Hepatocyte (in vitro differentiated cells): Measurements from ENCODE around the gene SNED1. TPM values are rescaled to one million over a fixed set of nuclear protein-coding genes. Genes with fewer than 3 reads are reported as not detected.

Experiments used
- DNase-seq: peaks from one replicate; pipeline ENCODE4 v3.0.0-alpha.2; 2016; ENCODE audit warnings: low spot score
- H2AFZ ChIP-seq: fragments of 200-600 bp; sonication (generic); 2 replicates; pipeline ENCODE4 v1.6.0; 2016; ENCODE audit warnings: antibody characterized with exemption, mild to moderate bottlenecking
- H3K27ac ChIP-seq: fragments of 200-600 bp; sonication (generic); 2 replicates; pipeline ENCODE4 v1.5.1; 2016; ENCODE audit warnings: mild to moderate bottlenecking
- H3K27me3 ChIP-seq: fragments of 200-600 bp; sonication (generic); 2 replicates; pipeline ENCODE4 v1.6.1; 2016
- H3K36me3 ChIP-seq: fragments of 200-600 bp; sonication (generic); replicated peaks from 2 replicates; pipeline ENCODE4 v1.5.1; 2016; ENCODE audit warnings: low read depth; ENCODE audit not compliant: insufficient read depth
- H3K4me1 ChIP-seq: fragments of 200-600 bp; sonication (generic); 2 replicates; pipeline ENCODE4 v1.5.1; 2016; ENCODE audit warnings: mild to moderate bottlenecking, moderate library complexity; ENCODE audit not compliant: insufficient read depth
- H3K4me2 ChIP-seq: fragments of 200-600 bp; sonication (generic); 2 replicates; pipeline ENCODE4 v1.6.0; 2016
- H3K4me3 ChIP-seq: fragments of 200-600 bp; sonication (generic); 2 replicates; pipeline ENCODE4 v1.5.1; 2016; ENCODE audit warnings: mild to moderate bottlenecking
- H3K79me2 ChIP-seq: fragments of 200-600 bp; sonication (generic); 2 replicates; pipeline ENCODE4 v1.6.0; 2017; ENCODE audit warnings: mild to moderate bottlenecking
- H3K9me2 ChIP-seq: fragments of 200-600 bp; sonication (generic); replicated peaks from 2 replicates; pipeline ENCODE4 v1.6.0; 2017; ENCODE audit warnings: mild to moderate bottlenecking; ENCODE audit not compliant: insufficient read depth
- H3K9me3 ChIP-seq: fragments of 200-600 bp; sonication (generic); 2 replicates; pipeline ENCODE4 v1.5.1; 2016; ENCODE audit warnings: low read depth, mild to moderate bottlenecking
- H4K20me1 ChIP-seq: fragments of 200-600 bp; sonication (generic); 2 replicates; pipeline ENCODE4 v1.6.0; 2016; ENCODE audit warnings: mild to moderate bottlenecking; ENCODE audit not compliant: insufficient read depth, poor library complexity, severe bottlenecking
- EZH2 ChIP-seq: fragments of 200-600 bp; sonication (generic); IDR thresholded peaks from 2 replicates; pipeline ENCODE4 v1.6.1; 2016; ENCODE audit warnings: antibody characterized with exemption, mild to moderate bottlenecking, borderline replicate concordance
- EZH2phosphoT487 ChIP-seq: fragments of 200-600 bp; sonication (generic); IDR thresholded peaks from one replicate; pipeline ENCODE4 v1.6.1; 2018; ENCODE audit warnings: antibody characterized with exemption, mild to moderate bottlenecking, low read depth, moderate library complexity; ENCODE audit not compliant: unreplicated experiment, severe bottlenecking
- WGBS: methylation state at CpG from one replicate; pipeline ENCODE4 v1.1.6; 2016; ENCODE audit warnings: low lambda C conversion rate; ENCODE audit errors: missing lambda C conversion rate; 5-methylcytosine and 5-hydroxymethylcytosine counted together
- polyA plus RNA-seq: library from polyadenylated mRNA; unstranded; fragments of >200 nt; fragmentation: Nextera tagmentation; extraction: Ambion mirVana; gene quantifications from 2 replicates; pipeline ENCODE4 v1.2.1, GENCODE V29; 2016
- total RNA-seq: library from RNA; depleted of rRNA; stranded (reverse); fragments of >200 nt; gene quantifications from 2 replicates; pipeline ENCODE4 v1.2.3, GENCODE V29; 2014
- TF ChIP-seq, protein P1 (sequence below): fragments of 200-600 bp; sonication (generic); IDR thresholded peaks from 2 replicates; pipeline ENCODE4 v1.5.1; 2016; ENCODE audit warnings: antibody characterized with exemption, mild to moderate bottlenecking; ENCODE audit not compliant: poor library complexity

Gene SNED1
- total and polyA plus RNA-seq, 2 experiments from 2014 or later = 4.6 to 6.5 TPM

DNA sequence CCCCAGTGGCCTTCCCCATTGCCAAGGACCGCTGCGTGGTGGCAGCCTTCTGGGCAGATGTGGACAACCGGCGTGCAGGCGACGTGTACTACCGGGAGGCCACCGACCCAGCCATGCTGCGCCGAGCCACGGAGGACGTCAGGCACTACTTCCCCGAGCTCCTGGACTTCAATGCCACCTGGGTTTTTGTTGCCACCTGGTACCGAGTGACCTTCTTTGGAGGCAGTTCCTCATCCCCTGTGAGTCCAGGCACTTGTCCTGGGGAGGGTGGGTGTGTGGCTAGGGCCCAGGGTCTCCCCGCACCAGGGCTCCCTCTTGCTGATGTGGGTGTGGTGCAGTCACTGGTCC lies 31.9 kb downstream of the SNED1 start:
- H4K20me1 ChIP-seq = no peaks in the 10 kb centered on the region
- no peak overlapping the region for H2AFZ ChIP-seq
- H3K27ac ChIP-seq = no peak overlapping the region
- TF ChIP-seq EZH2phosphoT487 (no peak), EZH2 (no peak)
- TF ChIP-seq, protein P1, sequence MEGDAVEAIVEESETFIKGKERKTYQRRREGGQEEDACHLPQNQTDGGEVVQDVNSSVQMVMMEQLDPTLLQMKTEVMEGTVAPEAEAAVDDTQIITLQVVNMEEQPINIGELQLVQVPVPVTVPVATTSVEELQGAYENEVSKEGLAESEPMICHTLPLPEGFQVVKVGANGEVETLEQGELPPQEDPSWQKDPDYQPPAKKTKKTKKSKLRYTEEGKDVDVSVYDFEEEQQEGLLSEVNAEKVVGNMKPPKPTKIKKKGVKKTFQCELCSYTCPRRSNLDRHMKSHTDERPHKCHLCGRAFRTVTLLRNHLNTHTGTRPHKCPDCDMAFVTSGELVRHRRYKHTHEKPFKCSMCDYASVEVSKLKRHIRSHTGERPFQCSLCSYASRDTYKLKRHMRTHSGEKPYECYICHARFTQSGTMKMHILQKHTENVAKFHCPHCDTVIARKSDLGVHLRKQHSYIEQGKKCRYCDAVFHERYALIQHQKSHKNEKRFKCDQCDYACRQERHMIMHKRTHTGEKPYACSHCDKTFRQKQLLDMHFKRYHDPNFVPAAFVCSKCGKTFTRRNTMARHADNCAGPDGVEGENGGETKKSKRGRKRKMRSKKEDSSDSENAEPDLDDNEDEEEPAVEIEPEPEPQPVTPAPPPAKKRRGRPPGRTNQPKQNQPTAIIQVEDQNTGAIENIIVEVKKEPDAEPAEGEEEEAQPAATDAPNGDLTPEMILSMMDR = no peak
- no peak overlapping the region for H3K4me3 ChIP-seq
- H3K79me2 ChIP-seq = no peaks in the 10 kb centered on the region
- DNase-seq = no peak
- 97% methylated on average over 15 of the region's 15 CpGs for WGBS
- peaks cover 14% of the 10 kb centered on the region for H3K9me3 ChIP-seq
- no peaks in the 10 kb centered on the region for H3K9me2 ChIP-seq
- H3K27me3 ChIP-seq = peaks cover 6% of the 10 kb centered on the region
- no peak overlapping the region for H3K4me2 ChIP-seq
- no peaks in the 10 kb centered on the region for H3K4me1 ChIP-seq
- no peaks in the 10 kb centered on the region for H3K36me3 ChIP-seq

DNA sequence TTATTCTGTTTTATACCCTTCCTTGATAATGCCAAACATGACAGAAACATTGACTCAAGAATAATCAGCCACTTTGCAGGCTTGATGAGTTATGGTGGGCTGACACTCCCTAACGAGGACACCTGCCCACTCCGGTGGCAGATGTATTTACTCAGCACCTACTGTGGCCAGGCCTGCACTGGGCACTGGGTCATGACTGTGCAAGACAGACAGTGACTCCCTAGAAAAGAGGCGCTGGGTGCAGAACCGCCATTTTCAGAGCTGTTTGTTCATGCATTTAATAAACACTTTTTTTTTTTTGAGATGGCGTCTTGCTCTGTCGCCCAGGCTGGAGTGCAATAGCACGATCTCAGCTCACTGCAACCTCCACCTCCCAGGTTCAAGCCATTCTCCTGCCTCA lies 32.5 kb downstream of the SNED1 start:
- no peaks in the 10 kb centered on the region for H3K4me1 ChIP-seq
- no peak overlapping the region for H2AFZ ChIP-seq
- H3K27me3 ChIP-seq = peaks cover 7% of the 10 kb centered on the region
- H4K20me1 ChIP-seq = no peaks in the 10 kb centered on the region
- H3K36me3 ChIP-seq = no peaks in the 10 kb centered on the region
- TF ChIP-seq EZH2phosphoT487 (no peak), EZH2 (no peak)
- TF ChIP-seq, protein P1 = no peak
- peaks cover 8% of the 10 kb centered on the region for H3K9me3 ChIP-seq
- no peak overlapping the region for H3K27ac ChIP-seq
- no peaks in the 10 kb centered on the region for H3K79me2 ChIP-seq
- WGBS = 95% methylated on average over 7 of the region's 7 CpGs
- DNase-seq = no peak
- H3K4me3 ChIP-seq = no peak overlapping the region
- no peaks in the 10 kb centered on the region for H3K9me2 ChIP-seq
- no peak overlapping the region for H3K4me2 ChIP-seq

DNA sequence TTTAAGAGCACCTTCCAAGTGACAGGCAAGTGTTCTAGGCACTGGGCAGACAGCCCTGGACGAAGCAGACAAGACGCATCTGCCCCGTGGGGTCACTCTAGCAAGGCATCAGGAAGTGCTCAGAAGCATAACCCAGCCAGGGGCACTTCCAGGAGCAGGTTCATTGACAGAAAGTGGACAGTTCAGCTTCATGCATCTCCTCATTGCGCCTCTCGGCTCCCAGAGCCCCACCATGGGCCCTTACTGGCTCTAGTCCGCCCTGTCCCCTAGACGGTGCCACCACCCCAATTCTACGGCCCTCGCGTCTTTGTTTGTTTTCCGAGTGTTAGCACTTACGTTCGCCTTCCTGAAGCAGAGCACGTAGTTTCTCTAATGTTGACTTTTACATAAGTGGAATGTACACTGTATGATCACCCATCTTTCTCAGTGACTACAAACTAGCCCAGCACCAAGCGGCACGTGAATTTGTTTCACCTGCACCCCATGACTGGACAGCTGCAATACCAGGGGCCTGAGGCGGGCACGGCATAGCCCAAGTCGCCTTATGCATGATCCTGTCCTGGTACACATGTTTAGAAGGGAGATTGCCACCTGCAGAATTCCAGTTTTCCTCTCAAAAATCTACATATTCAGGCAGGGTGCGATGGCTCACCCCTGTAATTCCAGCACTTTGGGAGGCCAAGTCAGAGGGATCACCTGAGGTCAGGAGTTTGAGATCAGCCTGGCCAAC lies 33.2 kb downstream of the SNED1 start:
- H3K27ac ChIP-seq = no peak overlapping the region
- H3K4me1 ChIP-seq = peaks cover 2% of the 10 kb centered on the region
- no peaks in the 10 kb centered on the region for H3K36me3 ChIP-seq
- H3K9me2 ChIP-seq = no peaks in the 10 kb centered on the region
- H3K79me2 ChIP-seq = no peaks in the 10 kb centered on the region
- no peaks in the 10 kb centered on the region for H4K20me1 ChIP-seq
- H3K4me3 ChIP-seq = no peak overlapping the region
- TF ChIP-seq EZH2 (no peak), EZH2phosphoT487 (no peak)
- TF ChIP-seq, protein P1 = no peak
- H3K9me3 ChIP-seq = peaks cover 3% of the 10 kb centered on the region
- WGBS = 89% methylated on average over 20 of the region's 20 CpGs
- H2AFZ ChIP-seq = no peak overlapping the region
- no peak for DNase-seq
- H3K4me2 ChIP-seq = no peak overlapping the region
- peaks cover 13% of the 10 kb centered on the region for H3K27me3 ChIP-seq
